Measurements from ENCODE around the gene SMAD2. TPM values are rescaled to one million over a fixed set of nuclear protein-coding genes. Genes with fewer than 3 reads are reported as not detected.

Gene SMAD2
- total and polyA plus RNA-seq, 7 donors: 34.1 to 101 (median 56.1) TPM

- H3K36me3 ChIP-seq: no peaks in the 10 kb centered on the region
- 93 to 96% methylated on average over 11 of the region's 11 CpGs for WGBS, 2 donors
- intact Hi-C loops (cut with DNase I): loop anchor here (5.0 kb wide), 1 partner anchor 41 kb away; no protein-coding TSS in a partner anchor
- H3K4me1 ChIP-seq: peaks cover 0 to 85% (median 54%) of the 10 kb centered on the region in 4 donors
- H3K27ac ChIP-seq: peak overlapping the region; percentile 21 to 84 (median 74)
- no peaks in the 10 kb centered on the region for H3K9me3 ChIP-seq
- no peak for TF ChIP-seq CTCF (IDR thresholded peaks at IDR 0.05)
- TF ChIP-seq EP300 (IDR thresholded peaks at IDR 0.05): no peak
- no peak for TF ChIP-seq POLR2AphosphoS5 (IDR thresholded peaks at IDR 0.05)
- TF ChIP-seq POLR2A (IDR thresholded peaks at IDR 0.05): no peak
- H3K27me3 ChIP-seq: no peaks in the 10 kb centered on the region
- no peak for DNase-seq
- H3K4me3 ChIP-seq: no peak overlapping the region
These were observed 17.5 kb downstream of the SMAD2 start for GRCh38 chr18:47912794-47913585.

GRCh38 chr18:47912343-47912742 lies 18.1 kb downstream of the SMAD2 start:
- 85 to 96% methylated on average over 1 of the region's 1 CpG for WGBS, 2 donors
- Histone ChIP-seq H3K4me1 (peaks cover 0 to 86% (median 54%) of the 10 kb centered on the region in 4 donors), H3K4me3 (no peak overlapping the region), H3K36me3 (no peaks in the 10 kb centered on the region), H3K27me3 (no peaks in the 10 kb centered on the region), H3K27ac (peak overlapping the region in 3 of 4 donors; percentile 68 to 84 (median 79)), H3K9me3 (no peaks in the 10 kb centered on the region)
- DNase-seq: peak; percentile 72
- TF ChIP-seq CTCF (IDR thresholded peaks at IDR 0.05) (no peak), EP300 (IDR thresholded peaks at IDR 0.05) (peak in 1 of 4 donors; percentile 22), POLR2AphosphoS5 (IDR thresholded peaks at IDR 0.05) (peak; percentile 58 to 73 (median 65))
- intact Hi-C loops (cut with DNase I): loop anchor here (5.0 kb wide), 1 partner anchor 40 kb away; no protein-coding TSS in a partner anchor

- H3K27ac ChIP-seq: peak overlapping the region in 3 of 4 donors; percentile 68 to 84 (median 79)
- peaks cover 0 to 82% (median 54%) of the 10 kb centered on the region in 4 donors for H3K4me1 ChIP-seq
- H3K36me3 ChIP-seq: no peaks in the 10 kb centered on the region
- H3K9me3 ChIP-seq: no peaks in the 10 kb centered on the region
- TF ChIP-seq CTCF (IDR thresholded peaks at IDR 0.05): no peak
- no peak for TF ChIP-seq POLR2AphosphoS5 (IDR thresholded peaks at IDR 0.05)
- TF ChIP-seq POLR2A (IDR thresholded peaks at IDR 0.05): no peak
- no peak for TF ChIP-seq EP300 (IDR thresholded peaks at IDR 0.05)
- no peak for DNase-seq
- WGBS, 2 donors: 60 to 80% methylated on average over 4 of the region's 4 CpGs
- H3K27me3 ChIP-seq: no peaks in the 10 kb centered on the region
- intact Hi-C loops (cut with DNase I): loop anchor here (5.0 kb wide), 1 partner anchor 40 kb away; no protein-coding TSS in a partner anchor
- H3K4me3 ChIP-seq: no peak overlapping the region
These were observed 18.6 kb downstream of the SMAD2 start for GRCh38 chr18:47911877-47912276.

- TF ChIP-seq EP300 (IDR thresholded peaks at IDR 0.05) (no peak), CTCF (IDR thresholded peaks at IDR 0.05) (no peak), POLR2A (IDR thresholded peaks at IDR 0.05) (no peak), POLR2AphosphoS5 (IDR thresholded peaks at IDR 0.05) (peak in 1 of 4 donors; percentile 22)
These were observed 21.0 kb downstream of the SMAD2 start for GRCh38 chr18:47909484-47909883.

More at GRCh38 chr18:47909484-47909883, 21.0 kb downstream of the SMAD2 start:
- Histone ChIP-seq H3K27me3 (no peaks in the 10 kb centered on the region), H3K36me3 (no peaks in the 10 kb centered on the region), H3K4me3 (no peak overlapping the region), H3K9me3 (no peaks in the 10 kb centered on the region), H3K27ac (peak overlapping the region in 3 of 4 donors; percentile 51 to 79 (median 55)), H3K4me1 (peaks cover 0 to 69% (median 45%) of the 10 kb centered on the region in 4 donors)
- 52 to 70% methylated on average over 4 of the region's 4 CpGs for WGBS, 2 donors
- DNase-seq: no peak
- intact Hi-C loops (cut with DNase I): no loop called here

All from sigmoid colon (tissue), 7 donors.